Gastrocnemius medialis (tissue), 4 donors: ENCODE measurements around the gene ERCC8.

ENCODE experiments used
- POLR2A ChIP-seq, 2 donors: fragments of 450-650 bp; IDR thresholded peaks; one replicate each; pipeline ENCODE4 v1.6.1; 2017; ENCODE audit warnings: antibody characterized with exemption in 2 of 2, mild to moderate bottlenecking in 2 of 2, moderate library complexity in 2 of 2
- TF ChIP-seq, protein P1 (sequence below), 5 experiments: fragments of 450-650 bp in 3 of 5; fragments of 200-600 bp in 2 of 5; sonication (generic) in 2 of 5; IDR thresholded peaks in 4 of 5; conservative IDR thresholded peaks in 1 of 5; 1 replicate in 4 of 5; 2 replicates in 1 of 5; pipeline ENCODE4 v1.5.1; 2016 to 2019; ENCODE audit warnings: antibody characterized with exemption in 5 of 5, mild to moderate bottlenecking in 3 of 5, moderate library complexity in 3 of 5

DNA sequence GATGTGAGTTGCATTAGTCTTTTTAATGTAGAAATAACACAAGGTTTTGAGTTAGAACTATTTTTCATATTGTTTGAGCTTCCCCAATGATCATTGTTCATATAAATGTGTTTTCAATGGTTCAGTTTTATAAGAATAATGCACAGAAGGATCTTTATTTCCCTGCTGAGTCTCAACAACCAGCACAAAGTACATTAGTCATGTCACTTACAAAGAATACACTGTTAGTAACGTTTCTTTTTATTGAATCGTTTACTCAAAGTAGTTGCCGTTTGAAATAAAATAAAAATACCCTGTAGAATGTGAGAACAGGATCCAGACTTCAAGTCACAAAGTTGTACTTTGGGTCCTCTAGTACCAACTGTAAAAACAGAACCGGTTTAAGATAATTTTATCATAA is 41.5 kb downstream of the ERCC8 start:
- no peak for TF ChIP-seq POLR2A (IDR thresholded peaks at IDR 0.05)
- TF ChIP-seq, protein P1, sequence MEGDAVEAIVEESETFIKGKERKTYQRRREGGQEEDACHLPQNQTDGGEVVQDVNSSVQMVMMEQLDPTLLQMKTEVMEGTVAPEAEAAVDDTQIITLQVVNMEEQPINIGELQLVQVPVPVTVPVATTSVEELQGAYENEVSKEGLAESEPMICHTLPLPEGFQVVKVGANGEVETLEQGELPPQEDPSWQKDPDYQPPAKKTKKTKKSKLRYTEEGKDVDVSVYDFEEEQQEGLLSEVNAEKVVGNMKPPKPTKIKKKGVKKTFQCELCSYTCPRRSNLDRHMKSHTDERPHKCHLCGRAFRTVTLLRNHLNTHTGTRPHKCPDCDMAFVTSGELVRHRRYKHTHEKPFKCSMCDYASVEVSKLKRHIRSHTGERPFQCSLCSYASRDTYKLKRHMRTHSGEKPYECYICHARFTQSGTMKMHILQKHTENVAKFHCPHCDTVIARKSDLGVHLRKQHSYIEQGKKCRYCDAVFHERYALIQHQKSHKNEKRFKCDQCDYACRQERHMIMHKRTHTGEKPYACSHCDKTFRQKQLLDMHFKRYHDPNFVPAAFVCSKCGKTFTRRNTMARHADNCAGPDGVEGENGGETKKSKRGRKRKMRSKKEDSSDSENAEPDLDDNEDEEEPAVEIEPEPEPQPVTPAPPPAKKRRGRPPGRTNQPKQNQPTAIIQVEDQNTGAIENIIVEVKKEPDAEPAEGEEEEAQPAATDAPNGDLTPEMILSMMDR (IDR thresholded peaks at IDR 0.05 in 4 of 5, conservative IDR thresholded peaks at IDR 0.05 in 1 of 5) = no peak
